AG04450 (cell line): ENCODE data around the gene TNFSF11. TPM values are rescaled to one million over a fixed set of nuclear protein-coding genes. Genes with fewer than 3 reads are reported as not detected.

Experiments used
- CTCF ChIA-PET: fragments of 300-600, 350-600 bp; formaldehyde crosslinking; extraction: SDS; loops from one replicate; lab custom pipeline; 2022; ENCODE audit warnings: antibody characterized with exemption, inconsistent platforms; lab: Charles Lee
- POLR2A ChIA-PET: fragments of 350-600 bp; formaldehyde crosslinking; extraction: SDS; loops from one replicate; lab custom pipeline; 2021; ENCODE audit warnings: antibody characterized with exemption, inconsistent platforms; lab: Yijun Ruan, JAX
- DNase-seq: peaks from one replicate; pipeline ENCODE4 v3.0.0-alpha.2; 2011; ENCODE audit warnings: low read depth, low spot score
- H3K27ac ChIP-seq: one replicate; pipeline ENCODE4 v1.5.1; 2012; ENCODE audit warnings: low read depth, low read length, control low read depth
- H3K27me3 ChIP-seq: one replicate; pipeline ENCODE4 v1.6.0; 2012; ENCODE audit warnings: low read length; ENCODE audit not compliant: control insufficient read depth, insufficient read depth
- H3K4me3 ChIP-seq: 2 replicates; pipeline ENCODE4 v1.5.1; 2011; ENCODE audit warnings: mild to moderate bottlenecking, low read depth, low read length, control low read depth
- H3K9me3 ChIP-seq: 2 replicates; pipeline ENCODE4 v1.5.1; 2012; ENCODE audit warnings: low read length; ENCODE audit not compliant: control insufficient read depth, insufficient read depth
- CTCF ChIP-seq: IDR thresholded peaks from 2 replicates; pipeline ENCODE4 v1.5.1; 2011; ENCODE audit warnings: low read depth, low read length, control low read depth, inconsistent platforms
- polyA plus RNA-seq: library from polyadenylated mRNA; depleted of rRNA; stranded (reverse); fragments of >200 nt; gene quantifications from 2 replicates; pipeline ENCODE4 v1.2.3, GENCODE V29; 2011

TNFSF11 gene
- polyA plus RNA-seq, 1 experiment: not detected

- H3K4me3 ChIP-seq: no peak overlapping the region
- DNase-seq: no peak
- no peak for TF ChIP-seq CTCF
- ChIA-PET CTCF (no interaction called here), POLR2A (no interaction called here)
- H3K9me3 ChIP-seq: no peaks in the 10 kb centered on the region
- peaks cover 16% of the 10 kb centered on the region for H3K27me3 ChIP-seq
- H3K27ac ChIP-seq: no peak overlapping the region
Measured at GRCh38 chr13:42615691-42616090, 41.7 kb downstream of the TNFSF11 start.

GRCh38 chr13:42617221-42617620 is 43.3 kb downstream of the TNFSF11 start:
- POLR2A ChIA-PET: no interaction called here
- Histone ChIP-seq H3K27ac (no peak overlapping the region), H3K4me3 (no peak overlapping the region), H3K27me3 (peaks cover 18% of the 10 kb centered on the region), H3K9me3 (no peaks in the 10 kb centered on the region)
- CTCF ChIA-PET: interaction anchor here (0.7 to 1.0 kb wide), 2 partner anchors 23 to 625 kb away, joined by 7 to 10 read pairs; no protein-coding TSS in a partner anchor
- no peak for TF ChIP-seq CTCF
- no peak for DNase-seq

GRCh38 chr13:42623916-42624315 is 50.0 kb downstream of the TNFSF11 start:
- ChIA-PET CTCF (no interaction called here), POLR2A (no interaction called here)
- H3K9me3 ChIP-seq: no peaks in the 10 kb centered on the region
- peaks cover 39% of the 10 kb centered on the region for H3K27me3 ChIP-seq
- no peak overlapping the region for H3K27ac ChIP-seq
- no peak for DNase-seq
- TF ChIP-seq CTCF: no peak
- H3K4me3 ChIP-seq: no peak overlapping the region

- no peak for TF ChIP-seq CTCF
- CTCF ChIA-PET: no interaction called here
- Histone ChIP-seq H3K27ac (no peak overlapping the region), H3K4me3 (no peak overlapping the region), H3K9me3 (no peaks in the 10 kb centered on the region), H3K27me3 (peaks cover 38% of the 10 kb centered on the region)
- no peak for DNase-seq
- POLR2A ChIA-PET: no interaction called here
Measured at GRCh38 chr13:42625611-42626010, 51.7 kb downstream of the TNFSF11 start.

GRCh38 chr13:42626176-42626860 is 52.4 kb downstream of the TNFSF11 start:
- Histone ChIP-seq H3K27me3 (peaks cover 36% of the 10 kb centered on the region), H3K27ac (no peak overlapping the region), H3K4me3 (no peak overlapping the region), H3K9me3 (no peaks in the 10 kb centered on the region)
- ChIA-PET POLR2A (no interaction called here), CTCF (no interaction called here)
- no peak for TF ChIP-seq CTCF
- DNase-seq: no peak
